OCI-LY3 (cell line): ENCODE measurements around the gene RAPGEF5.

Source experiments
- EZH2phosphoT487 ChIP-seq: fragments of 200-600 bp; shearing (Covaris generic); IDR thresholded peaks from 2 replicates; pipeline ENCODE4 v1.6.1; 2018; ENCODE audit warnings: antibody characterized with exemption, mixed run types, low read depth
- TF ChIP-seq, protein P1 (sequence below): fragments of 200-600, 300-600 bp; sonication (generic); IDR thresholded peaks from 2 replicates; pipeline ENCODE4 v1.5.1; 2014; ENCODE audit warnings: antibody characterized with exemption, low read length, low read depth

DNA sequence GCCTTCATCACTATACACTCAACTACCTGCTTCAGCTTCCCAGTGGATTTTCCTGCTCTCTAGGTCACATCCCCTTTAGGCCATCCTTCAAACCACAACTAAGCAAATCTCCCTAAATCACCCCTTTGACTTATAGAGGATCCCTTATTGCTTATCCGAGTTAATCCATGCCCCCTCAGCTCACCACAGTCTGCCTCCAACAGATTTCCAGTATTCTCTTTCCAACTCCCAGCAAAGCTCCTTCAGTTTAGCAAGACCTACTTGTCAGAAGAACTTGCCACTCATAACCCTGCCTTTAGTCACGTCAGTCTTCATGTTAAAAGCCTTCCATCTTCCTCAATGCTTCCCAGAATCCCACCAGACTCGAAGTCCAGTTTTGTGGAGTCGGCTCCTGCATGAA is 38.6 kb downstream of the RAPGEF5 start:
- TF ChIP-seq, protein P1, sequence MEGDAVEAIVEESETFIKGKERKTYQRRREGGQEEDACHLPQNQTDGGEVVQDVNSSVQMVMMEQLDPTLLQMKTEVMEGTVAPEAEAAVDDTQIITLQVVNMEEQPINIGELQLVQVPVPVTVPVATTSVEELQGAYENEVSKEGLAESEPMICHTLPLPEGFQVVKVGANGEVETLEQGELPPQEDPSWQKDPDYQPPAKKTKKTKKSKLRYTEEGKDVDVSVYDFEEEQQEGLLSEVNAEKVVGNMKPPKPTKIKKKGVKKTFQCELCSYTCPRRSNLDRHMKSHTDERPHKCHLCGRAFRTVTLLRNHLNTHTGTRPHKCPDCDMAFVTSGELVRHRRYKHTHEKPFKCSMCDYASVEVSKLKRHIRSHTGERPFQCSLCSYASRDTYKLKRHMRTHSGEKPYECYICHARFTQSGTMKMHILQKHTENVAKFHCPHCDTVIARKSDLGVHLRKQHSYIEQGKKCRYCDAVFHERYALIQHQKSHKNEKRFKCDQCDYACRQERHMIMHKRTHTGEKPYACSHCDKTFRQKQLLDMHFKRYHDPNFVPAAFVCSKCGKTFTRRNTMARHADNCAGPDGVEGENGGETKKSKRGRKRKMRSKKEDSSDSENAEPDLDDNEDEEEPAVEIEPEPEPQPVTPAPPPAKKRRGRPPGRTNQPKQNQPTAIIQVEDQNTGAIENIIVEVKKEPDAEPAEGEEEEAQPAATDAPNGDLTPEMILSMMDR = no peak
- no peak for TF ChIP-seq EZH2phosphoT487
